Fibroblast of lung (primary cell): Measurements from ENCODE around the gene KCTD19. TPM values are rescaled to one million over a fixed set of nuclear protein-coding genes. Genes with fewer than 3 reads are reported as not detected.

ENCODE experiments used
- DNase-seq, 2 donors: peaks; one replicate each; pipeline versions ENCODE4 v3.0.0 to v3.0.0-alpha.2; 2010; ENCODE audit warnings: low read depth in 2 of 2
- H2AFZ ChIP-seq: 2 replicates; pipeline ENCODE4 v1.5.1; 2012; ENCODE audit warnings: low read length, control low read depth, inconsistent platforms
- H3K27ac ChIP-seq: 2 replicates; pipeline ENCODE4 v1.5.1; 2011; ENCODE audit warnings: low read length, control low read depth; ENCODE audit not compliant: insufficient read depth
- H3K27me3 ChIP-seq: 2 replicates; pipeline ENCODE4 v1.5.1; 2011; ENCODE audit warnings: mild to moderate bottlenecking, low read length; ENCODE audit not compliant: control insufficient read depth, insufficient read depth
- H3K36me3 ChIP-seq: 2 replicates; pipeline ENCODE4 v1.5.1; 2011; ENCODE audit warnings: low read length; ENCODE audit not compliant: control insufficient read depth, insufficient read depth
- H3K4me1 ChIP-seq: 2 replicates; pipeline ENCODE4 v1.5.1; 2011; ENCODE audit warnings: low read length; ENCODE audit not compliant: control insufficient read depth, insufficient read depth; ENCODE audit errors: extremely low read depth
- H3K4me2 ChIP-seq: 2 replicates; pipeline ENCODE4 v1.5.1; 2011; ENCODE audit warnings: low read length, control low read depth; ENCODE audit not compliant: insufficient read depth; ENCODE audit errors: extremely low read depth
- H3K4me3 ChIP-seq, 4 experiments: fragments of 200-600 bp in 1 of 4; sonication (generic) in 1 of 4; replicated peaks in 1 of 4; 2 replicates each; pipeline ENCODE4 v1.5.1; 2011 to 2016; ENCODE audit warnings: low read length in 4 of 4, low read depth in 3 of 4, mild to moderate bottlenecking in 3 of 4, control low read depth in 2 of 4, inconsistent platforms in 1 of 4, mixed read lengths in 1 of 4; ENCODE audit not compliant: insufficient read depth in 1 of 4; ENCODE audit errors: control extremely low read depth in 1 of 4
- H3K79me2 ChIP-seq: 2 replicates; pipeline ENCODE4 v1.5.1; 2012; ENCODE audit warnings: mild to moderate bottlenecking, low read length, inconsistent platforms; ENCODE audit not compliant: control insufficient read depth, insufficient read depth
- H3K9ac ChIP-seq: 2 replicates; pipeline ENCODE4 v1.5.1; 2011; ENCODE audit warnings: mild to moderate bottlenecking, low read length, control low read depth; ENCODE audit not compliant: insufficient read depth
- H3K9me3 ChIP-seq: 2 replicates; pipeline ENCODE4 v1.5.1; 2012; ENCODE audit warnings: low read depth, low read length; ENCODE audit not compliant: control insufficient read depth, insufficient read depth
- H4K20me1 ChIP-seq: 2 replicates; pipeline ENCODE4 v1.5.1; 2011; ENCODE audit warnings: low read length; ENCODE audit not compliant: control insufficient read depth, insufficient read depth; ENCODE audit errors: extremely low read depth
- CTCF ChIP-seq, 2 donors: IDR thresholded peaks in 1 of 2; conservative IDR thresholded peaks in 1 of 2; 1 replicate in 1 of 2; 2 replicates in 1 of 2; pipeline ENCODE4 v1.5.1; 2011 to 2012; ENCODE audit warnings: low read length in 2 of 2, control low read depth in 1 of 2, inconsistent platforms in 1 of 2, low read depth in 1 of 2, mild to moderate bottlenecking in 1 of 2
- EZH2 ChIP-seq: IDR thresholded peaks from 2 replicates; pipeline ENCODE4 v1.5.1; 2012; ENCODE audit warnings: low read length, control low read depth, mild to moderate bottlenecking; ENCODE audit errors: missing control alignments
- polyA plus RNA-seq, 2 donors: library from polyadenylated mRNA; depleted of rRNA in 1 of 2; stranded (reverse) in 1 of 2; unstranded in 1 of 2; fragments of >200 nt; gene quantifications; 2 replicates each; pipeline ENCODE4 v1.2.1, GENCODE V29; 2011 to 2012; ENCODE audit warnings: missing spikeins in 1 of 2
- total RNA-seq: library from RNA; depleted of rRNA; stranded (reverse); fragments of >200 nt; gene quantifications from 2 replicates; pipeline ENCODE4 v1.2.1, GENCODE V29; 2014

KCTD19 gene
- total and polyA plus RNA-seq, 2 donors (not counting 1 experiment from before 2014, with no cell fraction given): 0.17 TPM; not detected in 1

DNA sequence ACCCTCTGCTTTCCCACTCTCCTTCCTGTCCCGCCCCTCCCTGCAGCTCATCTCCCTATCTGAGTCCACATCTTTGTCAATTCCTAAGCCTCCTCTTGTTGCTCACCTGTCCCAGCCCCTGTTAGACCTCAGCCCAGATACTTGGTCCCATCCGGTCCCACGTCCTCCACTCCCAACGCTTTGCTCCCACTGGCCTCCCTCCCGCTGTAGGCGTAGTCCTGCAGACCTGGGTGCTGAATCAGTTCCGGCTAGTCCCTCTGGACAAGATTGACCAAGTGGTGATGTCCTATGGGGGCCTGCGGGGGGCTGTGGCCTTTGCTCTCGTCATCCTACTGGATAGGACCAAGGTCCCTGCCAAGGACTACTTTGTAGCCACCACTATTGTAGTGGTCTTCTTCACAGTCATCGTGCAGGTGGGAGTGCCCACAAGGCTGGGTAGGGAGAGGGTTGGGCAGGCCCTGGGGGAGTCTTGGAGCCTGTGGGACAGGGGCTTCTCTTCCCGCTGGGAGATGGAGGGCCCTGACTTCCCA, 69.8 kb downstream of the KCTD19 start:
- no peak for DNase-seq
- H4K20me1 ChIP-seq: no peaks in the 10 kb centered on the region
- H3K79me2 ChIP-seq: no peaks in the 10 kb centered on the region
- H3K4me1 ChIP-seq: no peaks in the 10 kb centered on the region
- TF ChIP-seq EZH2 (no peak), CTCF (conservative IDR thresholded peaks at IDR 0.05 in 1 of 2, IDR thresholded peaks at IDR 0.05 in 1 of 2; ENCODE audit: low read depth in 1 of 2, low read length in 2 of 2) (no peak)
- H3K9ac ChIP-seq: no peak overlapping the region
- H3K9me3 ChIP-seq: no peaks in the 10 kb centered on the region
- H3K27me3 ChIP-seq: no peaks in the 10 kb centered on the region
- H3K4me2 ChIP-seq: no peak overlapping the region
- H3K27ac ChIP-seq: no peak overlapping the region
- H2AFZ ChIP-seq: no peak overlapping the region
- no peak overlapping the region for H3K4me3 ChIP-seq
- H3K36me3 ChIP-seq: peaks cover 2% of the 10 kb centered on the region

- no peaks in the 10 kb centered on the region for H3K79me2 ChIP-seq
- H3K9ac ChIP-seq: no peak overlapping the region
- TF ChIP-seq EZH2: no peak
- TF ChIP-seq CTCF (conservative IDR thresholded peaks at IDR 0.05 in 1 of 2, IDR thresholded peaks at IDR 0.05 in 1 of 2; ENCODE audit: low read depth in 1 of 2, low read length in 2 of 2): no peak
- H2AFZ ChIP-seq: no peak overlapping the region
- H3K4me1 ChIP-seq: no peaks in the 10 kb centered on the region
- no peak overlapping the region for H3K27ac ChIP-seq
- H3K9me3 ChIP-seq: no peaks in the 10 kb centered on the region
- no peaks in the 10 kb centered on the region for H3K27me3 ChIP-seq
- no peak for DNase-seq
- H3K36me3 ChIP-seq: peaks cover 2% of the 10 kb centered on the region
- no peaks in the 10 kb centered on the region for H4K20me1 ChIP-seq
- H3K4me3 ChIP-seq: no peak overlapping the region
- H3K4me2 ChIP-seq: no peak overlapping the region
Observed at GRCh38 chr16:67255553-67256221, 70.9 kb downstream of the KCTD19 start.

GRCh38 chr16:67254801-67255552, 71.6 kb downstream of the KCTD19 start:
- Histone ChIP-seq H4K20me1 (no peaks in the 10 kb centered on the region), H3K79me2 (no peaks in the 10 kb centered on the region), H3K4me1 (no peaks in the 10 kb centered on the region), H3K36me3 (peaks cover 2% of the 10 kb centered on the region), H3K4me3 (no peak overlapping the region), H3K27me3 (no peaks in the 10 kb centered on the region), H2AFZ (no peak overlapping the region), H3K27ac (no peak overlapping the region), H3K9ac (no peak overlapping the region), H3K9me3 (no peaks in the 10 kb centered on the region), H3K4me2 (no peak overlapping the region)
- no peak for DNase-seq
- no peak for TF ChIP-seq CTCF (conservative IDR thresholded peaks at IDR 0.05 in 1 of 2, IDR thresholded peaks at IDR 0.05 in 1 of 2; ENCODE audit: low read depth in 1 of 2, low read length in 2 of 2)
- no peak for TF ChIP-seq EZH2
